Testis (tissue), 3 donors: ENCODE results near the gene FGF12. TPM values are rescaled to one million over a fixed set of nuclear protein-coding genes. Genes with fewer than 3 reads are reported as not detected.
A peak's percentile ranks its signal among the peaks of the same experiment; 100 is the strongest.
"Not testable (repeated sequence)": the region's sequence is repeated elsewhere in the genome, so short reads cannot be mapped to it uniquely, and the experiment has no call there.

Experiments
- DNase-seq: peaks from one replicate; pipeline ENCODE4 v3.0.0-alpha.2; 2019
- H3K27ac ChIP-seq, 2 donors: fragments of 200-600 bp; sonication (generic); one replicate each; pipeline ENCODE4 v1.5.1; 2019
- H3K27me3 ChIP-seq: fragments of 200-600 bp; sonication (generic); one replicate; pipeline ENCODE4 v1.5.1; 2019
- H3K36me3 ChIP-seq: fragments of 200-600 bp; sonication (generic); one replicate; pipeline ENCODE4 v1.5.1; 2017; ENCODE audit warnings: low read depth; ENCODE audit errors: missing control alignments
- H3K4me1 ChIP-seq: fragments of 200-600 bp; sonication (generic); one replicate; pipeline ENCODE4 v1.5.1; 2019
- H3K4me3 ChIP-seq, 2 donors: fragments of 200-600 bp; sonication (generic); one replicate each; pipeline ENCODE4 v1.5.1; 2017 to 2019
- H3K9me3 ChIP-seq: fragments of 200-600 bp; sonication (generic); one replicate; pipeline ENCODE4 v1.5.1; 2017
- CTCF ChIP-seq, 3 experiments: fragments of 450-650 bp in 2 of 3; fragments of 200-600 bp in 1 of 3; sonication (generic) in 1 of 3; IDR thresholded peaks; one replicate each; pipeline ENCODE4 v1.5.1; 2016 to 2019; ENCODE audit warnings: antibody characterized with exemption in 3 of 3, mild to moderate bottlenecking in 2 of 3, moderate library complexity in 1 of 3
- POLR2A ChIP-seq: fragments of 450-650 bp; IDR thresholded peaks from one replicate; pipeline ENCODE4 v1.6.1; 2017; ENCODE audit warnings: antibody characterized with exemption, mild to moderate bottlenecking, moderate library complexity
- WGBS, 2 donors: methylation state at CpG; one replicate each; pipeline ENCODE4 v1.1.5; 2018; 5-methylcytosine and 5-hydroxymethylcytosine counted together
- intact Hi-C: fragments of 100-400 bp; cut with DNase I; formaldehyde crosslinking; loops from one replicate; pipeline ENCODE4 v1.15.1; 2023; ENCODE audit warnings: low total_unique reads
- polyA plus RNA-seq: library from polyadenylated mRNA; stranded (reverse); fragments of 350-450 nt; fragmentation: Illumina TruSeq; extraction: RNeasy Lipid Tissue Mini Kit (QIAGEN cat#74804); gene quantifications from one replicate; pipeline ENCODE4 v1.2.3, GENCODE V29; 2014; ENCODE audit warnings: low read depth, low replicate concordance; ENCODE audit not compliant: insufficient read depth
- total RNA-seq, 2 donors: library from RNA; depleted of rRNA; stranded (reverse); fragments of >200 nt; gene quantifications; one replicate each; pipeline ENCODE4 v1.2.3, GENCODE V29; 2016

The FGF12 gene
- total and polyA plus RNA-seq, 3 donors from 2014 or later = 2.3 to 3.3 (median 3.0) TPM

DNA sequence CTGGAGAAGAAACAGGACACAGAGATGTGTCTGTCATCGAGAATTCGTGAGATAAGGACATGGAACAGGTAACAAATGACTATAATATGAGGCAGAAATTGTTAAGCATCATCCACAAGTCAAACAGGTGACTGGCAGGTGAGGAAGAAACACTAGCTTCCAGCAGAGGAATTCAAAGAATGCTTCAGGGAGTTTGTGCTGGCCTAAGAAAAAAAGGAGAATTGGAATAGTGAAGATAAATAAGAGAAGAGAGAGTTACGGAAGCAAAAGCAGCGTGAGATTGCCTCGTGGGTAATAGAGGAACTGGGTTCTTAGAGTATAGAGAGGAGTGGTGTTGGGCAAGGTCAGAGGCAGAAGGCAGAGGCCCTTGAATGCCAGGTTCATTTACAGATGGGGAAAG, 22.9 kb upstream of the FGF12 start:
- no peaks in the 10 kb centered on the region for H3K9me3 ChIP-seq
- TF ChIP-seq CTCF (IDR thresholded peaks at IDR 0.05) = no peak
- TF ChIP-seq POLR2A = no peak
- DNase-seq = no peak
- no peaks in the 10 kb centered on the region for H3K36me3 ChIP-seq
- intact Hi-C loops = no loop called here
- no peak overlapping the region for H3K4me3 ChIP-seq
- 58 to 62% methylated on average over 5 of the region's 5 CpGs for WGBS, 2 donors
- no peaks in the 10 kb centered on the region for H3K27me3 ChIP-seq
- no peak overlapping the region for H3K27ac ChIP-seq
- no peaks in the 10 kb centered on the region for H3K4me1 ChIP-seq

DNA sequence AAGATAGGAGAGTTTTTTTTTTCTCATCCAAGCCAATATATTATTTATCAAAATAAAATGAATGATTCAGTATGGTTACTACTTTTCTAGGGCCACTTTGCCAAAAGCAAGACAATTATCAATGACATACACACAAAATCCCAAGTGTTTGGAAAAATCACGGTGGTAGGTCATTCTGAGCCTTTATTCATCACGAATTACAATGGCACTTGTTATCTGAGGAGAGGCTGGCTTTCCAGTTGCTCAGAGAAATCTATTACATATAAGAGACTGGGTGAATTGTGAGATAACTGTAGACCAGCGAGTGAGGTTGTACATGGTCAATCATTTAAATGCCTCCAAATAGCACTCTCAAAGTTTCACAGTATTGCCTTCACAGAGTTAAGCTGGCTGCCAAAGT, 20.4 kb upstream of the FGF12 start:
- H3K4me1 ChIP-seq = no peaks in the 10 kb centered on the region
- no peak for DNase-seq
- TF ChIP-seq POLR2A (no peak), CTCF (IDR thresholded peaks at IDR 0.05) (no peak)
- H3K4me3 ChIP-seq = no peak overlapping the region
- H3K36me3 ChIP-seq = no peaks in the 10 kb centered on the region
- no peaks in the 10 kb centered on the region for H3K9me3 ChIP-seq
- no peaks in the 10 kb centered on the region for H3K27me3 ChIP-seq
- intact Hi-C loops = no loop called here
- 69 to 82% methylated on average over 3 of the region's 3 CpGs for WGBS, 2 donors
- H3K27ac ChIP-seq = no peak overlapping the region

- H3K36me3 ChIP-seq = no peaks in the 10 kb centered on the region
- intact Hi-C loops = no loop called here
- H3K27me3 ChIP-seq = no peaks in the 10 kb centered on the region
Observed at GRCh38 chr3:192747145-192747544, 19.8 kb upstream of the FGF12 start.

DNA sequence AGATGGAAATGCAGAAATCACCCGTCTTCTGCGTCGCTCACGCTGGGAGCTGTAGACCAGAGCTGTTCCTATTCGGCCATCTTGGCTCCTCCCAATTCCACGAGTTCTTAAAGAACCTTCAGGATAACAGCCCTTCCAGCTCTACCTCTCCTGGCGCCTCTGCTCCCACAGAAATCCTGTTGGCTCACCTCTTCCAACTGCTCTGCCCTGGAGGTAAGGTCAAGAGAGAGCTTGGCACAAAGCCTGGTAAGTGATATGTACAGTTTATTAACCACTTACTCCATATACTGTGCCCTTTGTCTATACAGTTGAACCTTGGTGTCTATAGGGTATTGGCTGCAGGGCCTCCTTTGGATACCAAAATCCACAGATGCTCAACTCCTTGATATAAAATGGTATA, 17.8 kb upstream of the FGF12 start:
- intact Hi-C loops = no loop called here
- H3K27ac ChIP-seq = no peak overlapping the region
- TF ChIP-seq POLR2A (no peak), CTCF (IDR thresholded peaks at IDR 0.05) (no peak)
- H3K9me3 ChIP-seq = no peaks in the 10 kb centered on the region
- H3K36me3 ChIP-seq = no peaks in the 10 kb centered on the region
- H3K4me1 ChIP-seq = no peaks in the 10 kb centered on the region
- 83 to 95% methylated on average over 6 to 7 of the region's 7 CpGs for WGBS, 2 donors
- no peak overlapping the region for H3K4me3 ChIP-seq
- no peaks in the 10 kb centered on the region for H3K27me3 ChIP-seq
- no peak for DNase-seq

More at GRCh38 chr3:192747145-192747544, 19.8 kb upstream of the FGF12 start:
- WGBS, 2 donors = 73 to 86% methylated on average over 1 of the region's 1 CpG
- H3K27ac ChIP-seq = no peak overlapping the region
- DNase-seq = no peak
- H3K4me1 ChIP-seq = no peaks in the 10 kb centered on the region
- no peak overlapping the region for H3K4me3 ChIP-seq
- H3K9me3 ChIP-seq = no peaks in the 10 kb centered on the region
- TF ChIP-seq CTCF (IDR thresholded peaks at IDR 0.05) (no peak), POLR2A (no peak)

- H3K27me3 ChIP-seq, H3K4me3 ChIP-seq, H3K36me3 ChIP-seq, H3K9me3 ChIP-seq, intact Hi-C loops, H3K4me1 ChIP-seq, H3K27ac ChIP-seq: not testable (repeated sequence)
- 68% methylated on average over 18 of the region's 19 CpGs; no CpG with 5 or more reads in 1 of the 2 donors for WGBS, 2 donors
- peak; percentile 28 for DNase-seq
Observed at GRCh38 chr3:192744604-192745003, 17.3 kb upstream of the FGF12 start.
